MM.1S (cell line): ENCODE results near the gene TMEM119.

Source experiments
- EZH2 ChIP-seq: fragments of 300-600 bp; sonication (generic); optimal IDR thresholded peaks from 2 replicates; pipeline ENCODE3; 2017; ENCODE audit warnings: low read depth, mild to moderate bottlenecking, antibody characterized with exemption, low read length, mixed read lengths
- EZH2phosphoT487 ChIP-seq: fragments of 300-600 bp; sonication (generic); IDR thresholded peaks from 2 replicates; pipeline ENCODE4 v1.6.1; 2018; ENCODE audit warnings: antibody characterized with exemption, low read length
- TF ChIP-seq, protein P1 (sequence below): fragments of 300-600 bp; sonication (generic); IDR thresholded peaks from 2 replicates; pipeline ENCODE4 v1.5.1; 2016; ENCODE audit warnings: antibody characterized with exemption, low read length, mixed read lengths

DNA sequence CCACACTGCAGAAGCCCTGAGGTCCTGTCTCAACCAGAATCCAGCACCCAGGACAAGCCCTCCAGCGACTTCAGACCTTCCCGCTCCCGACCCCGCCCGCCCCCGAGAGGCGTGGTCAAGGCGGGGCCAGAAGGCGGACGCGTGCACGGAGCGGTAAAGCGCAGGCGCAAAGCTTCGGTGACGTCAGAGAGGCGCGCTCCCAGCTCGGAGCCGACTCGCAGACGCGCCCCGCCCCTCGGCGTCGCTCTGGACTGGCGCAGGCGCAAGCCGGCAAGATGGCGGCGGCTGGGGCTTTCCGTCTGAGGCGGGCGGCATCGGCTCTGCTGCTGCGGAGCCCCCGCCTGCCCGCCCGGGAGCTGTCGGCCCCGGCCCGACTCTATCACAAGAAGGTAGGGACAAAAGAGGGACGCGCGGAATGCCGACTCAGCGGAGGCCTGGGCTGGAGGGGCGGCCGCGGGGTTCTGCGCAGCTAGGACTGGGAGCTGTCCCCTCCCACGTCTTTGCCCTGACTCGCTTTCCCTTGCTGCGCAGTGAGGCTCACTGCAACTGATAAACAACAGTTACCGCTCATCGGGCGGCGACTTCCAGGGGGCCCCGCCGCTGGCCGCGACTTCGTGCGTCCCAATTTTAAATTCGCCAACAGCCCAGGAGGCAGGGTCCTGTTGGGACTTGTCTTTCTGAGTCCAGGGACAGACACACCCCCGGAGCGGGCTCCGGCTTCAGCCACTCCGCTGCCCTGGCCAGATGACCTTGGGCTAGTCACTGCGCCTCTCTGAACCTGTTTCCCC lies 35.3 kb downstream of the TMEM119 start, which contains the start of gene ISCU:
- TF ChIP-seq, protein P1, sequence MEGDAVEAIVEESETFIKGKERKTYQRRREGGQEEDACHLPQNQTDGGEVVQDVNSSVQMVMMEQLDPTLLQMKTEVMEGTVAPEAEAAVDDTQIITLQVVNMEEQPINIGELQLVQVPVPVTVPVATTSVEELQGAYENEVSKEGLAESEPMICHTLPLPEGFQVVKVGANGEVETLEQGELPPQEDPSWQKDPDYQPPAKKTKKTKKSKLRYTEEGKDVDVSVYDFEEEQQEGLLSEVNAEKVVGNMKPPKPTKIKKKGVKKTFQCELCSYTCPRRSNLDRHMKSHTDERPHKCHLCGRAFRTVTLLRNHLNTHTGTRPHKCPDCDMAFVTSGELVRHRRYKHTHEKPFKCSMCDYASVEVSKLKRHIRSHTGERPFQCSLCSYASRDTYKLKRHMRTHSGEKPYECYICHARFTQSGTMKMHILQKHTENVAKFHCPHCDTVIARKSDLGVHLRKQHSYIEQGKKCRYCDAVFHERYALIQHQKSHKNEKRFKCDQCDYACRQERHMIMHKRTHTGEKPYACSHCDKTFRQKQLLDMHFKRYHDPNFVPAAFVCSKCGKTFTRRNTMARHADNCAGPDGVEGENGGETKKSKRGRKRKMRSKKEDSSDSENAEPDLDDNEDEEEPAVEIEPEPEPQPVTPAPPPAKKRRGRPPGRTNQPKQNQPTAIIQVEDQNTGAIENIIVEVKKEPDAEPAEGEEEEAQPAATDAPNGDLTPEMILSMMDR = no peak
- TF ChIP-seq EZH2 = no peak
- TF ChIP-seq EZH2phosphoT487 = no peak
